GM12865 (cell line): ENCODE measurements around the gene TEX14.

Experiments used
- DNase-seq: peaks from one replicate; pipeline ENCODE4 v3.0.0; 2010; ENCODE audit warnings: low read depth
- H3K4me3 ChIP-seq: 2 replicates; pipeline ENCODE4 v1.5.1; 2011; ENCODE audit warnings: mild to moderate bottlenecking, low read depth, low read length, control low read depth
- TF ChIP-seq, protein P1 (sequence below): IDR thresholded peaks from 2 replicates; pipeline ENCODE4 v1.5.1; 2011; ENCODE audit warnings: low read length, control low read depth, low read depth, inconsistent platforms; ENCODE audit not compliant: insufficient read depth; ENCODE audit errors: missing control alignments

Gene TEX14

DNA sequence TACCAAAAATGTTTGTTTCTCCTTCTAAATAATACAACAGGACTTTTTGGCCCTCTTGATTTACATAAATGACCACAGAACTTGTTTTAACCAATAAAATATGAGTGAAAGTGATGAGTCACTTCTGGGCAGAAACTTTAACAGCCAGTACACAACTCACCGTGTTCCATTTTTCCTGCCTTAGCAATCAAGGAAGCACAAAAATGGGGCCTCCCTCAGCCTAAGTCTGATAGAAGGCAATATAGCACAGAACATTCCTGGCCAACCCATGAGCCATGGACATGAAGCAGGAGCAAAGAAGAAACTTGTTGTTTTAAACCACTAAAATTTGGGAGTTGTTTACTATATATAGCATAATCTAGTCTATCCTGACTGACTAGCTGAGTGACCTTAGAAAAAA, 116.3 kb downstream of the TEX14 start:
- DNase-seq = peak; percentile 22
- TF ChIP-seq, protein P1, sequence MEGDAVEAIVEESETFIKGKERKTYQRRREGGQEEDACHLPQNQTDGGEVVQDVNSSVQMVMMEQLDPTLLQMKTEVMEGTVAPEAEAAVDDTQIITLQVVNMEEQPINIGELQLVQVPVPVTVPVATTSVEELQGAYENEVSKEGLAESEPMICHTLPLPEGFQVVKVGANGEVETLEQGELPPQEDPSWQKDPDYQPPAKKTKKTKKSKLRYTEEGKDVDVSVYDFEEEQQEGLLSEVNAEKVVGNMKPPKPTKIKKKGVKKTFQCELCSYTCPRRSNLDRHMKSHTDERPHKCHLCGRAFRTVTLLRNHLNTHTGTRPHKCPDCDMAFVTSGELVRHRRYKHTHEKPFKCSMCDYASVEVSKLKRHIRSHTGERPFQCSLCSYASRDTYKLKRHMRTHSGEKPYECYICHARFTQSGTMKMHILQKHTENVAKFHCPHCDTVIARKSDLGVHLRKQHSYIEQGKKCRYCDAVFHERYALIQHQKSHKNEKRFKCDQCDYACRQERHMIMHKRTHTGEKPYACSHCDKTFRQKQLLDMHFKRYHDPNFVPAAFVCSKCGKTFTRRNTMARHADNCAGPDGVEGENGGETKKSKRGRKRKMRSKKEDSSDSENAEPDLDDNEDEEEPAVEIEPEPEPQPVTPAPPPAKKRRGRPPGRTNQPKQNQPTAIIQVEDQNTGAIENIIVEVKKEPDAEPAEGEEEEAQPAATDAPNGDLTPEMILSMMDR = no peak
- H3K4me3 ChIP-seq = no peak overlapping the region

DNA sequence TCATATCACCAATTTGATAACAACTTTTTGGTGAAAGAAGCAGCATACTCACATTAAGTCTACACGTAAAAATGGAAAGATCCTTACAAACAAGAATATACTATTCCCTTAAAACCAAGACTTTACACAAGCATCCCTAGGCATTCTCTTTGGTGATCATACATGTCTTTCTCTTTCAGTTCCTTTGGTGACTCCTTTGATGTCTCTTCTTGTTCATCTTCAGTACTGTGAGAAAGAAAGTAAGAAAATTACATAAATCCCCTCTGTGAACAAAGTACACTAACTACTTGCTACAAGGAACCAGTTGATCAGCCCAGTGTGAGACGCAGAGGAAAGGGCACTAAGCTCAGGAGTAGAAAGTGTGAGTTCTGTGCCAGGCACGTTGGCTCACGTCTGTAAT, 117.8 kb downstream of the TEX14 start:
- no peak overlapping the region for H3K4me3 ChIP-seq
- DNase-seq = no peak
- TF ChIP-seq, protein P1 = no peak

- TF ChIP-seq, protein P1 = no peak
- H3K4me3 ChIP-seq = no peak overlapping the region
- peak; percentile 12 for DNase-seq
These were observed 119.0 kb downstream of the TEX14 start for GRCh38 chr17:58572846-58573245.

GRCh38 chr17:58570758-58571157, 121.1 kb downstream of the TEX14 start:
- no peak overlapping the region for H3K4me3 ChIP-seq
- TF ChIP-seq, protein P1 = no peak
- DNase-seq = no peak

DNA sequence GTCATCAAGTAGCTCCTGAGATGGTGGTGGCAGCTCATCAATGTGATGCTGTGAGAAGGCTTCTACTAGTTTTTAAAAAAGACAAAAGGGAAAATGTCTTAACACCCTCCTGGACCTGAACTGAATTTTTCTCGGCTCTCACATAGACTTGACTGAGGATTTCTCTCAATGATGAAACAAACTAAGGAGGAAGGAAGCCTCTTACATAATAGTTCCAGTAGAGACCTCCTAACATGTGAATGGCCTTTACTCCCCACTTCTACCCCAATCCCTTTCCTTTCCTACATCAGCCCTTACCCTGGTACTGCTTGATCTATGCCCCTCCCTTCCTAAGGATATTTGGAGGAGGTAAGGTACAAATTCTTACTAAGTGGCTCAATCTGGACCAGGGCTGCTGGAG, 122.6 kb downstream of the TEX14 start:
- TF ChIP-seq, protein P1 = no peak
- no peak overlapping the region for H3K4me3 ChIP-seq
- no peak for DNase-seq

DNA sequence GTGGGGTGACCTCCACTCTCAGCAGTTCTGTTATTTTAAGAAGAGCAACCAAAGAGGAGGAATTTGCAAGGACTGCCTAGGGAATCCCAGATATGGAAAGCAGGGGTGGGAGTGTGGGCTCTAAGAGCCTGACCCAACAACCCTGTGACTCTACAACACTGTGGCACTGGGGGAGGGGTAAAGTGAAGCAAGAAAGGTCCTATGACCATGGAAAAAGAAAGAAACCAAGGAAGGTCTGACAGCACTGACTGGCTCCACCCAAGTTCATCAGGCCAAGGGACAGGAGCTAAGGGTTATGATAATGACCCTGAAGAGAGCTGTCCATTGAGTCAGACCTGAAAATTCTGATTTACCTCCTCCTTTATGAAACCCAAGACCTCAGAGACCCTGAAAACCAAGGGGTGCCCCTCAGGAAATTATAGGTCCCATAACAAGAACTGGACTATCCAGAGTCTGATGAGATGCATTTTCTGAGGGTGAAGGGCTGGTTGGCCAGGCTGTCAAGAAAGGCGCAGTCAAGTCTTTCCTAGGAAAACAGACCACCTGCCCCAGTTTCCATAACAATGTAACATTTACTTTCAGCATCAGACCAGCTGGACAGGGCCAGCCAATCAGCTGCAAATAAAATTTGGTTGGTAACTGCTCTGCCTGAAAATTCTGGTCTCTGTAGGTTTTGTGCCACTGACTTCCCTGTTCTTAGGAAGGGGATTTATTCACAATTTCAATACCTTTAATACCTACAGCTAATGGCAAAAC, 123.6 kb downstream of the TEX14 start:
- no peak overlapping the region for H3K4me3 ChIP-seq
- DNase-seq = no peak
- TF ChIP-seq, protein P1 = no peak
